ENCODE measurements around the gene CYP2A7. TPM values are rescaled to one million over a fixed set of nuclear protein-coding genes. Genes with fewer than 3 reads are reported as not detected.

CYP2A7 gene
- total and polyA plus RNA-seq, 9 of the 15 experiments (the other 6 are each of a cell fraction or from before 2014, with no cell fraction given) = 0.22 TPM; not detected in 8

- Histone ChIP-seq H4K20me1 (replicated peaks; ENCODE audit: control insufficient read depth, insufficient read depth, low read length) (no peaks in the 10 kb centered on the region), H3K79me2 (ENCODE audit: control insufficient read depth, insufficient read depth, low read length) (no peaks in the 10 kb centered on the region), H3K9ac (ENCODE audit: insufficient read depth in 1 of 2, low read depth in 2 of 2, low read length in 2 of 2) (no peak overlapping the region), H3K27ac (ENCODE audit: extremely low read depth, low read depth, low read length) (no peak overlapping the region), H3K27me3 (ENCODE audit: control insufficient read depth in 2 of 2, insufficient read depth in 2 of 2, low read length in 2 of 2) (no peaks in the 10 kb centered on the region), H3K4me3 (no peak overlapping the region), H3K9me1 (ENCODE audit: control insufficient read depth, insufficient read depth, low read length) (no peaks in the 10 kb centered on the region), H3K4me2 (ENCODE audit: insufficient read depth, low read length) (no peak overlapping the region), H3K9me3 (replicated peaks; ENCODE audit: control insufficient read depth, insufficient read depth, low read depth, low read length) (no peaks in the 10 kb centered on the region), H3K36me3 (ENCODE audit: control insufficient read depth, insufficient read depth, low read length) (no peaks in the 10 kb centered on the region), H2AFZ (ENCODE audit: low read depth, low read length) (no peak overlapping the region), H3K4me1 (replicated peaks in 1 of 2; ENCODE audit: control insufficient read depth in 2 of 2, insufficient read depth in 2 of 2, low read length in 2 of 2) (peaks cover 0 to 13% of the 10 kb centered on the region in 2 experiments; a peak in 4 of 5 replicates)
- in situ Hi-C loops (cut with MboI) (no loop called here), intact Hi-C loops (cut with micrococcal nuclease) (no loop called here)
- no peak for FAIRE-seq
- CTCF ChIA-PET (ENCODE audit: low intra/inter-chr PET ratio) = no interaction called here
- POLR2A ChIA-PET = interaction anchor here (0.6 kb wide), 1 partner anchor 56 kb away, joined by 3 read pairs; no protein-coding TSS in a partner anchor
- BruUV-seq (replicated peaks) = no TSS peak
- no peak for DNase-seq (ENCODE audit: extremely low read depth in 1 of 4, low spot score in 3 of 4)
- no peak for TF ChIP-seq SMAD2 (IDR thresholded peaks at IDR 0.05; ENCODE audit: low read depth, low read length)
- TF ChIP-seq EZH2 (IDR thresholded peaks at IDR 0.05; ENCODE audit: borderline replicate concordance, low read depth, low read length) = no peak
- no peak for TF ChIP-seq NKRF (IDR thresholded peaks at IDR 0.05; ENCODE audit: borderline replicate concordance)
- no peak for TF ChIP-seq HNRNPLL (IDR thresholded peaks at IDR 0.05; ENCODE audit: low read depth, low read length, poor library complexity, severe bottlenecking)
- TF ChIP-seq, protein P1, sequence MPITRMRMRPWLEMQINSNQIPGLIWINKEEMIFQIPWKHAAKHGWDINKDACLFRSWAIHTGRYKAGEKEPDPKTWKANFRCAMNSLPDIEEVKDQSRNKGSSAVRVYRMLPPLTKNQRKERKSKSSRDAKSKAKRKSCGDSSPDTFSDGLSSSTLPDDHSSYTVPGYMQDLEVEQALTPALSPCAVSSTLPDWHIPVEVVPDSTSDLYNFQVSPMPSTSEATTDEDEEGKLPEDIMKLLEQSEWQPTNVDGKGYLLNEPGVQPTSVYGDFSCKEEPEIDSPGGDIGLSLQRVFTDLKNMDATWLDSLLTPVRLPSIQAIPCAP (CRISPR knock-in tag; IDR thresholded peaks at IDR 0.05; ENCODE audit: borderline replicate concordance) = no peak
- ATAC-seq = no peak
Observed at GRCh38 chr19:40906512-40906911, 24.5 kb upstream of the CYP2A7 start.
